ENCODE measurements around the gene B4GAT1. TPM values are rescaled to one million over a fixed set of nuclear protein-coding genes. Genes with fewer than 3 reads are reported as not detected.

B4GAT1 gene
- total and polyA plus RNA-seq, 9 of the 15 experiments (the other 6 are each of a cell fraction or from before 2014, with no cell fraction given) = 0.86 to 9.5 (median 3.8) TPM

GRCh38 chr11:66339686-66340483 is 7.5 kb downstream of the B4GAT1 start:
- no TSS peak for BruUV-seq (replicated peaks)
- no peak overlapping the region for H3K27ac ChIP-seq (ENCODE audit: extremely low read depth, low read depth, low read length)
- H2AFZ ChIP-seq (ENCODE audit: low read depth, low read length) = no peak overlapping the region
- H3K9me1 ChIP-seq (ENCODE audit: control insufficient read depth, insufficient read depth, low read length) = no peaks in the 10 kb centered on the region
- H3K4me3 ChIP-seq = no peak overlapping the region
- H3K79me2 ChIP-seq (ENCODE audit: control insufficient read depth, insufficient read depth, low read length) = peaks cover 18% of the 10 kb centered on the region
- intact Hi-C loops (cut with micrococcal nuclease) = no loop called here
- ATAC-seq (no peak), DNase-seq (ENCODE audit: extremely low read depth in 1 of 4, low spot score in 3 of 4) (no peak), FAIRE-seq (no peak)
- peaks cover 3% of the 10 kb centered on the region; the same call in 1 of the 2 replicates for H4K20me1 ChIP-seq (replicated peaks; ENCODE audit: control insufficient read depth, insufficient read depth, low read length)
- H3K9me3 ChIP-seq (replicated peaks; ENCODE audit: control insufficient read depth, insufficient read depth, low read depth, low read length) = no peaks in the 10 kb centered on the region
- H3K27me3 ChIP-seq (ENCODE audit: control insufficient read depth in 2 of 2, insufficient read depth in 2 of 2, low read length in 2 of 2) = no peaks in the 10 kb centered on the region
- in situ Hi-C loops (cut with MboI) = no loop called here
- WGBS (ENCODE audit: insufficient coverage, low coverage, missing lambda C conversion rate) = 74% methylated on average over 14 of the region's 14 CpGs
- POLR2A ChIA-PET = interaction anchor here (0.6 to 1.0 kb wide), 5 partner anchors 9 to 991 kb away, joined by 3 to 6 read pairs (median 3); partner anchors contain the start of gene YIF1A
- H3K36me3 ChIP-seq (ENCODE audit: control insufficient read depth, insufficient read depth, low read length) = peaks cover 61% of the 10 kb centered on the region; the same call in 2 of the 3 replicates
- CTCF ChIA-PET (ENCODE audit: low intra/inter-chr PET ratio) = no interaction called here
- TF ChIP-seq SNIP1 (IDR thresholded peaks at IDR 0.05; ENCODE audit: low read depth) (no peak), RFX5 (IDR thresholded peaks at IDR 0.05; ENCODE audit: low read depth, low read length) (no peak), XRCC4 (IDR thresholded peaks at IDR 0.05; ENCODE audit: extremely low read depth, insufficient read depth, insufficient read length) (no peak), ZNF253 (CRISPR knock-in tag; conservative IDR thresholded peaks at IDR 0.05) (no peak), TSC22D4 (tag; IDR thresholded peaks at IDR 0.05) (no peak), NCOR1 (IDR thresholded peaks at IDR 0.05) (no peak), CREB3 (tag; conservative IDR thresholded peaks at IDR 0.05; ENCODE audit: low read depth) (no peak)
- TF ChIP-seq, protein P1, sequence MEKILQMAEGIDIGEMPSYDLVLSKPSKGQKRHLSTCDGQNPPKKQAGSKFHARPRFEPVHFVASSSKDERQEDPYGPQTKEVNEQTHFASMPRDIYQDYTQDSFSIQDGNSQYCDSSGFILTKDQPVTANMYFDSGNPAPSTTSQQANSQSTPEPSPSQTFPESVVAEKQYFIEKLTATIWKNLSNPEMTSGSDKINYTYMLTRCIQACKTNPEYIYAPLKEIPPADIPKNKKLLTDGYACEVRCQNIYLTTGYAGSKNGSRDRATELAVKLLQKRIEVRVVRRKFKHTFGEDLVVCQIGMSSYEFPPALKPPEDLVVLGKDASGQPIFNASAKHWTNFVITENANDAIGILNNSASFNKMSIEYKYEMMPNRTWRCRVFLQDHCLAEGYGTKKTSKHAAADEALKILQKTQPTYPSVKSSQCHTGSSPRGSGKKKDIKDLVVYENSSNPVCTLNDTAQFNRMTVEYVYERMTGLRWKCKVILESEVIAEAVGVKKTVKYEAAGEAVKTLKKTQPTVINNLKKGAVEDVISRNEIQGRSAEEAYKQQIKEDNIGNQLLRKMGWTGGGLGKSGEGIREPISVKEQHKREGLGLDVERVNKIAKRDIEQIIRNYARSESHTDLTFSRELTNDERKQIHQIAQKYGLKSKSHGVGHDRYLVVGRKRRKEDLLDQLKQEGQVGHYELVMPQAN (IDR thresholded peaks at IDR 0.05; ENCODE audit: borderline replicate concordance) = no peak
- peaks cover 19 to 33% of the 10 kb centered on the region in 2 experiments for H3K4me1 ChIP-seq (replicated peaks in 1 of 2; ENCODE audit: control insufficient read depth in 2 of 2, insufficient read depth in 2 of 2, low read length in 2 of 2)
- H3K4me2 ChIP-seq (ENCODE audit: insufficient read depth, low read length) = no peak overlapping the region
- H3K9ac ChIP-seq (ENCODE audit: insufficient read depth in 1 of 2, low read depth in 2 of 2, low read length in 2 of 2) = no peak overlapping the region
